Right cardiac atrium (tissue), 5 donors: Measurements from ENCODE around the gene S100A14. TPM values are rescaled to one million over a fixed set of nuclear protein-coding genes. Genes with fewer than 3 reads are reported as not detected.
"Not testable (repeated sequence)": the region's sequence is repeated elsewhere in the genome, so short reads cannot be mapped to it uniquely, and the experiment has no call there.

Source experiments
- ATAC-seq, 2 donors: fragments of 200-7000 bp; cut with Tn5 transposase; one replicate each; pipeline versions ENCODE4 v1.8.0 to v1.9.1; 2020; ENCODE audit warnings: moderate library complexity in 2 of 2, mild to moderate bottlenecking in 1 of 2
- DNase-seq, 3 donors: peaks; one replicate each; pipeline ENCODE4 v3.0.0-alpha.2; 2020
- H3K27ac ChIP-seq: one replicate; pipeline ENCODE4 v1.5.1; 2013; ENCODE audit warnings: mild to moderate bottlenecking, low read length, control low read depth, moderate library complexity
- H3K27me3 ChIP-seq: one replicate; pipeline ENCODE4 v1.6.1; 2013; ENCODE audit not compliant: control insufficient read depth, insufficient read depth
- H3K4me1 ChIP-seq: one replicate; pipeline ENCODE4 v1.6.1; 2013; ENCODE audit warnings: low read length; ENCODE audit not compliant: control insufficient read depth, insufficient read depth
- H3K4me3 ChIP-seq: one replicate; pipeline ENCODE4 v1.5.1; 2013; ENCODE audit warnings: low read length, control low read depth
- H3K9me3 ChIP-seq: one replicate; pipeline ENCODE4 v1.6.1; 2013; ENCODE audit warnings: low read length; ENCODE audit not compliant: control insufficient read depth
- WGBS: extraction: QIAGEN DNeasy Blood & Tissue Kit; methylation state at CpG from one replicate; pipeline ENCODE4 v1.1.7; 2013; 5-methylcytosine and 5-hydroxymethylcytosine counted together
- intact Hi-C, 4 donors: fragments of 100-400 bp; cut with DNase I; formaldehyde crosslinking; loops; one replicate each; pipeline versions ENCODE4 v1.11.0 to v1.14.0; 2022 to 2023
- polyA plus RNA-seq: library from polyadenylated mRNA; stranded (reverse); fragments of 200-250 nt; gene quantifications from one replicate; pipeline ENCODE4 v1.2.3, GENCODE V29; 2013
- total RNA-seq, 4 donors: library from RNA; stranded (reverse); fragmentation: NEBNext Ultra II Directional; extraction: Animal tissue kit (Norgen Biotek cat#: 25700); gene quantifications; one replicate each; pipeline ENCODE4 v1.2.1, GENCODE V29; 2021
- donor health status: healthy with polysubstance abuse.
- donor health status: DM: no; HTN: yes; CAD: no.
- donor health status: DM: no; HTN: no; CAD: no.
- donor health status: DM: no; HTN: yes; CAD: no; lungs with severe emphysema.
- donor health status: DM: yes; HTN: yes; CAD: no.

The S100A14 gene
- total and polyA plus RNA-seq, 5 donors = 2.5 to 5.6 (median 4.3) TPM

DNA sequence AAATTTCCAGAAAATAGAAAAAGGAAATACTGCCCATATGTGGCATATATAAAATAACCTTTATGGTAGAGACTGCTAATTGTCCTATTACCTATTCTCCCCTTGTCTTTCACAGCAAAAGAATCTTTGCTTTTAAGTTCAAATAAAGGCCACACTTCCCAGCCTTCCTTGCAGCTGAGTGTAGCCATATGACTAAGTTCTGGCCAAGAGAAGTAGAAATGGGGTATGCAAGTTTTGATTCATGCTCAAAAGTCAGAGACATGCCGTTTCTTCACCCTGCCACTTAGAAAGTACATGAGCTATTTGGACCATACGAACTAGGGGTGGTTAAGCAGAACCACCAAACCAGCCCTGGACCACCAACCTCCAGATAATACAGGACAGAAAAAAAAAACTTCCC lies 32.1 kb downstream of the S100A14 start:
- Histone ChIP-seq H3K27me3 (no peaks in the 10 kb centered on the region), H3K4me1 (no peaks in the 10 kb centered on the region), H3K27ac (no peak overlapping the region), H3K4me3 (no peak overlapping the region), H3K9me3 (no peaks in the 10 kb centered on the region)
- intact Hi-C loops = no loop called here
- ATAC-seq (no peak), DNase-seq (no peak)
- WGBS = 83% methylated on average over 2 of the region's 2 CpGs

DNA sequence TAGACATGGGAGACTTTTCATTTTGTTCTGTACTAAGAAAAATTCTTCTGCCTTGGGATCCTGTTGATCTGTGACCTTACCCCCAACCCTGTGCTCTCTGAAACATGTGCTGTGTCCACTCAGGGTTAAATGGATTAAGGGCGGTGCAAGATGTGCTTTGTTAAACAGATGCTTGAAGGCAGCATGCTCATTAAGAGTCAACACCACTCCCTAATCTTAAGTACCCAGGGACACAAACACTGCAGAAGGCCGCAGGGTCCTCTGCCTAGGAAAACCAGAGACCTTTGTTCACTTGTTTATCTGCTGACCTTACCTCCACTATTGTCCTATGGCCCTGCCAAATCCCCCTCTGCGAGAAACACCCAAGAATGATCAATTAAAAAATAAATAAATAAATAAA lies 32.6 kb downstream of the S100A14 start:
- H3K4me1 ChIP-seq, DNase-seq, H3K9me3 ChIP-seq, ATAC-seq, intact Hi-C loops, H3K27me3 ChIP-seq, H3K4me3 ChIP-seq, H3K27ac ChIP-seq: not testable (repeated sequence)
- 86% methylated on average over 3 of the region's 3 CpGs for WGBS

GRCh38 chr1:153582836-153583235 lies 33.3 kb downstream of the S100A14 start:
- H3K9me3 ChIP-seq, intact Hi-C loops, ATAC-seq, H3K4me1 ChIP-seq, H3K4me3 ChIP-seq, H3K27me3 ChIP-seq, H3K27ac ChIP-seq: not testable (repeated sequence)
- WGBS = 94% methylated on average over 32 of the region's 34 CpGs
- DNase-seq = peak in 1 of 3 donors; percentile 62

DNA sequence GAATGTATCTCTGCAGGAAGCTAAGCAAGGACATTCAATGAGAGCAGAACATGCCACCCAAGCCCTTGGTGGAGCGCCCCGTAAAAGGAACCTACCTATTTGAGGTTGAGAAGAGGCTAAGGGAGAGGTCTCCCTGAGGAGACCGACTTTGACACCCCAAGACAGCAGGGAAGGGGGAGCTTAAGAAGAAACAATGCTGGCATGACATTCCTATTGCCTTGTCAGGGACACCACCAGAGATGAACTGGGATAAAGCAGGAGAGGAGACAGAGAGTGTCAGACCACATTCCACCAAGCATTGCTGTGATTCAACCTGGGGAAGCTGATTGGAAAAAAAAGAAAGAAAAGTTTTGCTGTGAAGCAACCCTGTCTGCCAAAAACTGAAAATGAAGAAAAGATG lies 37.2 kb downstream of the S100A14 start:
- intact Hi-C loops = loop anchor here in 2 of 4 donors (10.0 kb wide), 1 partner anchor 46 kb away; the partner anchor contains the start of genes S100A1 (in 2 of the 2) and S100A13 (in 2 of the 2)
- WGBS = 88% methylated on average over 3 of the region's 3 CpGs
- no peak for ATAC-seq

DNA sequence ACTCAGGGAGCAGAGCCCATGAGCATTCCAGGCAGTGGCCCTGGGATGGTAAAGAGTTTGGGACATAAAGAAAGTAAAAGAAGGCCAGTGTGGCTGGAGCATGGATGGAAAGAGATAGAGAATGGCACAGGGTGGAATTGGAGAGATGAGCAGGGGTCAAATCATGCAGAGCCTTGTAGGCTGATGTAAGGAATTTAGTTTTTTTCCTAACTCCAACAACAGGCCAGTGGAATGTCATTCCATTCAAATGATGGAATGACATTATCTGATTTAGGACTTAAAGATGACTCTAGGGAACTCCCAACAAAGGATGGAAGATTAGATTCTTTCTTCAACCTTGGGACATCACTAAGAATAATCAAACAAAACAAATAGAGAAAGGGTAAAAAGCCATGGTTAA lies 37.6 kb downstream of the S100A14 start:
- Histone ChIP-seq H3K4me1 (no peaks in the 10 kb centered on the region), H3K4me3 (no peak overlapping the region), H3K27ac (no peak overlapping the region), H3K9me3 (no peaks in the 10 kb centered on the region), H3K27me3 (no peaks in the 10 kb centered on the region)
- ATAC-seq (no peak), DNase-seq (no peak)
- intact Hi-C loops = loop anchor here in 2 of 4 donors (10.0 kb wide), 1 partner anchor 46 kb away; the partner anchor contains the start of genes S100A1 (in 2 of the 2) and S100A13 (in 2 of the 2)

More for the DNA sequence above, 37.2 kb downstream of the S100A14 start:
- DNase-seq = no peak
- no peaks in the 10 kb centered on the region for H3K27me3 ChIP-seq
- no peaks in the 10 kb centered on the region for H3K9me3 ChIP-seq
- no peak overlapping the region for H3K27ac ChIP-seq
- no peaks in the 10 kb centered on the region for H3K4me1 ChIP-seq
- H3K4me3 ChIP-seq = no peak overlapping the region

- Histone ChIP-seq H3K4me3 (no peak overlapping the region), H3K27me3 (no peaks in the 10 kb centered on the region), H3K27ac (no peak overlapping the region), H3K9me3 (no peaks in the 10 kb centered on the region), H3K4me1 (no peaks in the 10 kb centered on the region)
- ATAC-seq (peak; percentile 58 to 93), DNase-seq (peak; percentile 56 to 90 (median 87))
- WGBS = 60% methylated on average over 9 of the region's 9 CpGs
- intact Hi-C loops = loop anchor here in 2 of 4 donors (10.0 kb wide), 1 partner anchor 47 kb away; the partner anchor contains the start of genes S100A1 (in 2 of the 2) and S100A13 (in 2 of the 2)
Measured at GRCh38 chr1:153577624-153578051, 38.5 kb downstream of the S100A14 start.

DNA sequence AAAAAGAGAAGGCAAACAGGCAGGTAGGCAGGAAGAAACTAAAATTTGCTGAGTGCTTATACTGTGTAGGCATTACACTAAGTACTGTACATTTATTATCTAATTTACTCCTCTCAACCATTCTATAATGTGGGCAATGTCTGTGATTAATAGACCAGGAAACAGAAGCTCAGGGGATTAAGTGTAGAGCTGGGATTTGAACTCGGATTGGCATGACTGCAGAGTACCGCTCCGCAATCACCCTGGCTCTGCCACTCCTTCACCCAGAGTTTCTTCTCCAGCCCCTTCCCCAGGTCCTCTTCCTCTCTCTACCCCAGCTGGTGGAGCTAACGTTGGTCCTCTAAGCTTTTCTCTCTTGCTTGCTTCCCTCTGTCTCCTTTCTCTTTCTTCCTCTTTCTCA lies 39.0 kb downstream of the S100A14 start:
- ATAC-seq (no peak), DNase-seq (no peak)
- Histone ChIP-seq H3K9me3 (no peaks in the 10 kb centered on the region), H3K27me3 (no peaks in the 10 kb centered on the region), H3K4me1 (no peaks in the 10 kb centered on the region), H3K27ac (no peak overlapping the region), H3K4me3 (no peak overlapping the region)
- intact Hi-C loops = loop anchor here in 2 of 4 donors (10.0 kb wide), 1 partner anchor 48 kb away; the partner anchor contains the start of genes S100A1 (in 2 of the 2) and S100A13 (in 2 of the 2)
- 74% methylated on average over 4 of the region's 4 CpGs for WGBS

DNA sequence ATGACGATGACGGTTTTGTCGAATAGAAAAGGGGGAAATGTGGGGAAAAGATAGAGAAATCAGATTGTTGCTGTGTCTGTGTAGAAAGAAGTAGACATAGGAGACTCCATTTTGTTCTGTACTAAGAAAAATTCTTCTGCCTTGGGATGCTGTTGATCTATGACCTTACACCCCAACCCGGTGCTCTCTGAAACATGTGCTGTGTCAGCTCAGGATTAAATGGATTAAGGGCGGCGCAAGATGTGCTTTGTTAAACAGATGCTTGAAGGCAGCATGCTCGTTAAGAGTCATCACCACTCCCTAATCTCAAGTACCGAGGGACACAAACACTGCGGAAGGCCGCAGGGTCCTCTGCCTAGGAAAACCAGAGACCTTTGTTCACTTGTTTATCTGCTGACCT lies 40.6 kb downstream of the S100A14 start:
- not testable (repeated sequence) for DNase-seq, H3K27ac ChIP-seq, H3K4me1 ChIP-seq, H3K27me3 ChIP-seq, H3K9me3 ChIP-seq, ATAC-seq, H3K4me3 ChIP-seq
- intact Hi-C loops = loop anchor here in 2 of 4 donors (10.0 kb wide), 1 partner anchor 49 kb away; the partner anchor contains the start of genes S100A1 (in 2 of the 2) and S100A13 (in 2 of the 2)
- 83% methylated on average over 10 of the region's 10 CpGs for WGBS

DNA sequence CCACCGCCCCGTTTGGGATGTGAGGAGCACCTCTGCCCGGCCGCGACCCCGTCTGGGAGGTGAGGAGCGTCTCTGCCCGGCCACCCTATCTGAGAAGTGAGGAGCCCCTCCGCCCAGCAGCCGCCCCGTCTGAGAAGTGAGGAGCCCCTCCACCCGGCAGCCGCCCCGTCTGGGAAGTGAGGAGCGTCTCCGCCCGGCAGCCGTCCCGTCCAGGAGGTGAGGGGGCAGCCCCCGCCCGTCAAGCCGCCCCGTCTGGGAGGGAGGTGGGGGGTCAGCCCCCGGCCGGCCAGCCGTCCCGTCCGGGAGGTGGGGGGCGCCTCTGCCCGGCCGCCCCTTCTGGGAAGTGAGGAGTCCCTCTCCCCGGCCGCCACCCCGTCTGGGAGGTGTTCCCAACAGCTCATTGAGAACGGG lies 41.0 kb downstream of the S100A14 start:
- intact Hi-C loops = loop anchor here in 2 of 4 donors (10.0 kb wide), 1 partner anchor 50 kb away; the partner anchor contains the start of genes S100A1 (in 2 of the 2) and S100A13 (in 2 of the 2)
- WGBS = 96% methylated on average over 35 of the region's 35 CpGs
- H3K27me3 ChIP-seq, ATAC-seq, H3K27ac ChIP-seq, DNase-seq, H3K4me1 ChIP-seq, H3K4me3 ChIP-seq, H3K9me3 ChIP-seq: not testable (repeated sequence)

DNA sequence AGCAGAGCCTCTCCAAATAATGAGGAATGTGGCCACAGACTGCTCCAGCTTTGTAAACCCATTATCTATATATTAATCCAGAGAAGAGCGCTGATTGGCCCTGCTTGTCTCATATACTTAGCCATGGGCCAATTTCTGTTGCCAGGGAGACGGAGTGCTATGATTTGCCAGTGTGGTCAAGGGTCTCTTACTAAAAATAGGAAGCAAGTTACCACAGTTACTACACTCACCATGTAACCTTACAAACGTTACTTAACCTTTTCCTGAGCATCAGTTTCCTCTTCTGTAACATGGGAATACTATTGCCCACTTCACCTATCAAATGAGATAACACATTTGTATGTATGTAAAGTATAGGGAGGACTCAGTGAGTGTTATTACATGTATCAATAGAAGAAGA lies 42.8 kb downstream of the S100A14 start:
- Histone ChIP-seq H3K27ac (no peak overlapping the region), H3K9me3 (no peaks in the 10 kb centered on the region), H3K27me3 (no peaks in the 10 kb centered on the region), H3K4me1 (peaks cover under 1% of the 10 kb centered on the region), H3K4me3 (no peak overlapping the region)
- DNase-seq = no peak
- no peak for ATAC-seq
- intact Hi-C loops = loop anchor here in 3 of 4 donors (5.0 to 10.0 kb wide), 2 partner anchors 39 to 51 kb away; partner anchors contain the start of genes S100A1 (in 2 of the 3), S100A13 (in 2 of the 3) and S100A16 (in 1 of the 3)
- 66% methylated on average over 3 of the region's 3 CpGs for WGBS

GRCh38 chr1:153572569-153573015 lies 43.5 kb downstream of the S100A14 start:
- no peak overlapping the region for H3K4me3 ChIP-seq
- no peaks in the 10 kb centered on the region for H3K9me3 ChIP-seq
- no peaks in the 10 kb centered on the region for H3K27me3 ChIP-seq
- DNase-seq (peak; percentile 83 to 92 (median 90)), ATAC-seq (peak; percentile 89 to 91)
- intact Hi-C loops = loop anchor here in 3 of 4 donors (5.0 to 10.0 kb wide), 2 partner anchors 40 to 52 kb away; partner anchors contain the start of genes S100A1 (in 2 of the 3), S100A13 (in 2 of the 3) and S100A16 (in 1 of the 3)
- peak overlapping the region; percentile 12 for H3K27ac ChIP-seq
- peaks cover 6% of the 10 kb centered on the region for H3K4me1 ChIP-seq
- 12% methylated on average over 3 of the region's 3 CpGs for WGBS
